Activated T-cell treated with anti-CD3 and anti-CD28 coated beads, Interleukin-2, amount 50 U/mL, for 48 hours (primary cell): Measurements from ENCODE around the gene KIAA1549.
A peak's percentile ranks its signal among the peaks of the same experiment; 100 is the strongest.

ENCODE experiments used
- DNase-seq, 2 experiments: peaks; one replicate each; pipeline ENCODE4 v3.0.0-alpha.2; 2020

Gene KIAA1549

DNA sequence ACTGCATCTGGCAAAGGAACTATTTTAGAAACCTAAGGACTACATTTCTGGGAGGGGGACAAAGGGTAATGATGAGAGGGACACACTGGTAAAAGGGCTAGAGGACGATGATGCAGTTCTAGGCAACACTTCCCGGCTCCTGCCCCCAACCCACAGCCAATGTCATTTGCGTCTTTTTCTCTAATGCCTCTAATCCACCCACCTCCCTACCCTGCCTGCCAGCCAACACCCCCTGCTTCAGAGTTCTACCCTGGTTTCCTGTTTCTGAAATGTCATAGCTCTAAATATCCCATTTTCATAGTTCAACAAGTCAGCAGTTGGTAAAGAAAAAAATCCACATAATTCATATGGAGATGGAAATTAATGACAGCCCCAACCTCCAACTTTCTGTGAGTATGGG, 79.0 kb downstream of the KIAA1549 start:
- no peak for DNase-seq

DNA sequence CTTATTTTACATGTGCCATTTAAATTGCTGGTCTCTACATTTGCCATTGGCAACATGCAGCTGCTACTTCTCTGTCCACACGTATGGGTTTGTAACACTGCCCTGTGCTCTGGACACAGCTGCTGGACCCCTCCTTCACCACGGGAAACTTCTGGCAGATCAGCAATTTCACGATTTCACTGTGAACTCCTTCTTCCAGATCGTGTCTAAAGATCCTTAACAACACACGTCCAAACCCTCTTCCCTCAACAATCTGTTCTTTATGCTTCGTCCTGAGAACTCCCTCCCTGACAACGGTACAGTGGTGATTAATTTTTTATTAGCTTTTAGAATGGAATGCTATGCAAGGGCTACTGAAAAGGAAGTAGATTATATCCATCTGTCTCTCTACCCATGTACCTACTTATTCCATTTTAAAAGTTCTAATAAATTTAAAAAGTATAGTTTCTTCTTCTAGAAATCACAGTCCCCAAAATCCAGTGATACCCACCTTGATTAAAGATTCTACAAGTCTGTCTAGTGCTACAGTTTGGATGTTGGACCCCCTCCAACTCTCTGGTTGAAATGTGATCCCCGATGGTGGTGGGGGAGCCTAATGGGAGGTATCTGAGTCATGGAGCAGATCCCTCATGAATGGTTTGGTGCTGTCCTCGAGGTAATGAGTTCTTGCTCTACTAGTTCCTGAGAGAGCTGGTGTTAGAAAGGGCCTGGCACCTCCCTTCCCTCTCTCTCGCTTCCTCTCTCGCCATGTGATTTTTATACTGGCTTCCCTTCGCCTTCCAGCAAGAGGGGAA, 81.0 kb downstream of the KIAA1549 start:
- no peak for DNase-seq

- no peak for DNase-seq
Measured at GRCh38 chr7:138898802-138899201, 82.4 kb downstream of the KIAA1549 start.

DNA sequence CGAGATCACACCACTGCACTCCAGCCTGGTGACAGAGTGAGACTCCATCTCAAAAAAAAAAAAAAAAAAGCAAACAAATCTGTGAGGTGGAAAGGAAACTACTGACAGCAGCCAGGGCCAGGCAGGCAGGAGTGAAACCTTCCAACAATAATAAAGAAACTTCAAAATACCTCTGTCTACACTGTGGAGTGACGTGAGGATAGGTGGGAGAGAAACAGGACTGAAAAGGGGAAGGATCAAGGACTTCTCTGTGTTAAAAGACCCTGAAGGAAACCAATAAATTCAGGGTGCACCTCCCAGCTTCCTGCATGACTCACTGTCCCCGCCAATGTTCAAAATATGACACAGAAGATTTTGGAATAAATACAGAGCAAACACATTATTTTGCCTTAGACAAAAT, 82.9 kb downstream of the KIAA1549 start:
- peak in 1 of 2 experiments; percentile 36 for DNase-seq

DNA sequence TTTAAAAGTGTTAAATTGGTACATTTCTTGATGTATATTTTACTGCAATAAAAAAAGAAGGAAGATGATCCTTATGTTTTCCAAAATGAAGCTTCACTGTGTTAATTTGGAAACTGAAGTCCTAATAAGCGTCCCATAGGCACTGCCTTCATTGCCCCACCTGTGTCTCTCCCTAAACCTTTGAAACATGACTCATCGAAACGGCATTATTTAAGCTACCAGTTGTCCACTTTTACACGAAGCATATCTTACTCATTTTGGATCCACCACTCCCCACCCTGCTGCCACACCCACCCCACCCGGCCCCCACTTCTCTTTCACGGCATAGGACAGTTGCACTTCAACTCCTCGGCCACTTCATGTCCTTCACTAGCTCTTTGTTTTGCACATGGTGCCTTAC, 85.5 kb downstream of the KIAA1549 start:
- DNase-seq: no peak

- DNase-seq: no peak
Measured at GRCh38 chr7:138893258-138893657, 87.9 kb downstream of the KIAA1549 start.

GRCh38 chr7:138892812-138893211, 88.4 kb downstream of the KIAA1549 start:
- DNase-seq: no peak

- DNase-seq: no peak
Measured at GRCh38 chr7:138892006-138892630, 89.1 kb downstream of the KIAA1549 start.

DNA sequence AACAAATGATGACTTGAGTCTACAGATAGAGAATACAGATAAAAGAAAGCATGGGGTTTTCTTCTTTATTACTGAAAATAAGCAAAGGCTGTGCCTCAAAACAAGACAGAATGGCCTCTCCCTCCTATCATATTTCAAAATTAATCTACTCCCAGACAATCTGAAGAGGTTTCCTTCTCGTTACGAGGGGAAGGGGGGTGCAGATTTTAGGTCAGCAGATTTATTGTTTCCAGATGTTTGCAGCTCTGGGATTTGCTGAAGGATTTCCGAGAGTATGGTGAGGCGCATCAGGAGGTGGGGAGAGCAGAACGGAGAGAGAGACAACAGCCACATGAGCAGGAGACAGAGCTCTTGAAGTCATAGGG, 89.8 kb downstream of the KIAA1549 start:
- no peak for DNase-seq

DNA sequence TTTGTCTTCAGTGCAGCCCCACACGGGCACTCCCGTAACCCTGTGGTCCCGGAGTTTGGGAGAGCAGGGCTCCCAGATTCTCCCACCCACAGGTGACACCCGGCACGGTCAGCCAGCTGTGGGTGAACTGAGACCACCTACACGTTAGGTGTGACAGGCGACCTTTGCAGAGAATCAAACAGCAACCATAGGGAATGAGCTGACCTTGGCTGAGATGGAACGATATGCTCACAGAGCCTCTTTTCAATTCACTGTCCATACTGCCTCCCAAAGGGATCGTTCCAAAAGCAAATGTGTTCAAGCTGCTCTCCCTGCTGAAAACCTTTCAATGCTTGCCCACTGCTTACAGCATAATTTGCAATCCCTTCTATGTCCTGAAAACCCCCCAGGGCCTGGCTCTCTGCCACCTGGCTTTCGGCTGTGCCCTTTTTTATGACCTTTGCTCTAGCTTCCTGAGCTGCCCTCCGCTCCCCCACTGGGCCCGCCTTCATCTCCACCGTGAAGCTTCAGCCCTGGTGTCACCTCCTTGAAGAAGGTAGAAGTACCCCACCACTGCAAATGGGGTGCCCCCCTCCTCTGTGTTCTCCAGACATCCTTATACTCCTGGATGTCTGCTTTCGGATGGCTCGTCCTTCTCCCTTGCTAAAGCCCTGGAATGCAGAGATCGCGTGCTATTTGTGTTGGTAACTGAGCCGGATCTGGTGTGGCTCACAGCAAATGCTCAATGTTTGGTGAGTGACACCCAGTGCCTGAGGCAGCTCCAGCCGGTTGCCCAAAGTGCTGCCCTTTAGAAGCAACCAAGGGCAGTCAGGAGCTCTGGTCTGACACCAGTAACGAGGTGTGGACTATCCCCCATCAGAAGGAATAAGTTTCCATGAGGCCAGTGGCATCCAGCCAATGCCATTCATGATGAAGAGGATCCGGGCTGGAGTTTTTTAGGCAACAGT, 90.4 kb downstream of the KIAA1549 start:
- DNase-seq: no peak

DNA sequence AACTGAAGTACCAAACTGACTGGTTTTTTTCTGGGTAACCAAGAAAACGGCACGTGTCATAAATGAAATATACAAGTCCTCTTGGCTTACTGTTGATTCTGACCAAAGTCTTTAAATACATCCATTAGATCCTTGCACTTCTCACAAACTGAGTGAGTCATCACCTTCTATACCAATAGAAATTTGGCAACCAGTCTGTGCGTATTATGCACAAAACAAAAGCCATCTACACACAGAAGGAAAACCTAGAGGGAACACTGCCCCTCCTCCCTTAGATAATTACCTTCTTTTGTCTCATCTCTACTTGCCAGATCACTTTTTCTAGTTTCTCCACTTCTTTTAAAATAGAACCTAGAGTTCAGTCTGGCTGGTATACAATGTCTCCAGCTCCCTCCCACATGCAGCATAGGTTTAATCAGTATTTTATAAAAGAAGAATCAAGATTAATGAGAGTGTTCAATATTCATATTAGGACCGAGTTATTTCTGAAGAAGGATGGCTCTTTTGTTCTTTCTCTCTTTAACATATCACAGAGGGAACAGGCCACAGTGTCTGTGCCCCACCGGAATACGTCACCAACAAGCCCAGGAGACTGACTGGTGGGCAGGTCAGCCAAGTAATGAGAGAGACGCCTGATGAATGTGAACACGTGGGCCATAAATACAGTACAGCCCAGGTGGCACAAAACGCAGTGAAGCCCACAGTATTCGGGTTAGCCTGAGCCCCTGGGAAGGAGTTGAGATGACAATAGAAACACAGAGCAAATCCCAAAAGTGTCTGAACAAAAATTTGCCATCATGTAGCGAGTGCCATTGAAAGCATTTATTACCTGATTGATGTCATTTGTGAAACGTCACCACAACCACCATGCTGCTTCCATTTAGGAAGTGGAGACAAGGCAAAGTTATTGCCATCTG, 91.3 kb downstream of the KIAA1549 start:
- DNase-seq: no peak

GRCh38 chr7:138887872-138888656, 93.1 kb downstream of the KIAA1549 start:
- no peak for DNase-seq

DNA sequence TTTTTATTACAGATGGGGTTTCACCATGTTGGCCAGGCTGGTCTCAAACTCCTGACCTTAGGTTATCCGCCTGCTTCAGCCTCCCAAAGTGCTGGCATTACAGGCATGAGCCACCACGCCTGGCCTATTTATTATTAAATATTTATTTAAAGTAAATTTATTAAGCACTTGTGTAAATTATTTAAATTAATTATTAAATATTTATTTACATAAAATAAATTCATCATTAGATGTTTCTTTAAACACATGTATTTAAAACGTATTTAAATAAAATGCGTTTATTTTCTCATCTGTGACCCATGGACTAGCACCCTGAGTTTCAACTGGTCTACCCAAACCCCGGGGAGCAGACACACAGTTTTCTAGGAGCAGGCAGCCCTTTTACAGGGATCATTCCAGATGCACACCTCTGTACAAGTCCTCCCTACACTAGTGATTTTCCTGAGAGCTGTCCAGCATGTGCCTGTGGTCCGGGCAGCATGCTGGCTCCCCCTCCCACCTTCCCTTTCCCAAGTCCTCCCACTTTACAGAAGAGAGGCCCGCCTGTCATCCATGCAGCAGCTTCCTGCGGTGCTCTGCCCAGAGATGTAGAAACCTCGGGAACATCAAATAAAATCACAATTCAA, 94.0 kb downstream of the KIAA1549 start:
- no peak for DNase-seq

DNA sequence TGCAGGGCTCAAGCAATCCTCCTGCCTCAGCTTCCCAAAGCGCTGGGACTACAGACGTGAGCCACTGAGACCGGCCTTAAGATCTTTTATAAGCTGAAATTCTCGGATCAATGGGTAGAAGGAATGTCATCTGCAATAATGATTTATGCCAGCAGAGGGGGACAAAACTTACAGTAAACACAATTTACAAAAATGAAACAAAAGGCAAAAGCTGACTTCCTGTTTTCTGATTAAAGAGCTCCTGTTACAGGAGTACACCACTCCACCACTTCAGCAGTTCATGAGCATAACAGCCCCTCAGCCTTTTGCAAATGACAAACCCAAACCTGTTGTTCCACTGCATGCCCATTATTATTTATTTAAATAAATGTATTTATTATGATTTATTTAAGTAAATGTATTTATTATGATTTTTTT, 94.7 kb downstream of the KIAA1549 start:
- no peak for DNase-seq

GRCh38 chr7:138885383-138886147, 95.6 kb downstream of the KIAA1549 start:
- no peak for DNase-seq

DNA sequence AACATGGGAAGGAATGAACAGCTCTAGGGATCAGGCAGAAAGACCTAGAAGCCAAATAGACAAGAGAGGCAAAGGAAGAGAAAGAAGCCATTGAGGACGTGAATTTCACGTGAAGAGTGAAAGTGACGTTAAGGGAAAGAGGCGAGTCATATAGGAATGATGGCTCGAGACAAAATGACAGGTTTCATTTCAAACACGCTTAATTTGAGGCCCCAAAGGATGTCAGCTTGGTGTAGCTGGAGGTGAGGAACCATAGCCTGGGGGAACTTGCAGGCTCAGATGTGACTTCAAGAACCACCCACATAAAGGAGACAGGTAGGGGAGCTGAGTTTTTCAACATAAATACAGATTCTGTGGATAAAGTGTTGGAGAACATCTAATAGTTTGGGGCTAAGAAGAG, 98.9 kb downstream of the KIAA1549 start:
- no peak for DNase-seq

GRCh38 chr7:138881579-138882188, 99.5 kb downstream of the KIAA1549 start:
- DNase-seq: no peak

DNA sequence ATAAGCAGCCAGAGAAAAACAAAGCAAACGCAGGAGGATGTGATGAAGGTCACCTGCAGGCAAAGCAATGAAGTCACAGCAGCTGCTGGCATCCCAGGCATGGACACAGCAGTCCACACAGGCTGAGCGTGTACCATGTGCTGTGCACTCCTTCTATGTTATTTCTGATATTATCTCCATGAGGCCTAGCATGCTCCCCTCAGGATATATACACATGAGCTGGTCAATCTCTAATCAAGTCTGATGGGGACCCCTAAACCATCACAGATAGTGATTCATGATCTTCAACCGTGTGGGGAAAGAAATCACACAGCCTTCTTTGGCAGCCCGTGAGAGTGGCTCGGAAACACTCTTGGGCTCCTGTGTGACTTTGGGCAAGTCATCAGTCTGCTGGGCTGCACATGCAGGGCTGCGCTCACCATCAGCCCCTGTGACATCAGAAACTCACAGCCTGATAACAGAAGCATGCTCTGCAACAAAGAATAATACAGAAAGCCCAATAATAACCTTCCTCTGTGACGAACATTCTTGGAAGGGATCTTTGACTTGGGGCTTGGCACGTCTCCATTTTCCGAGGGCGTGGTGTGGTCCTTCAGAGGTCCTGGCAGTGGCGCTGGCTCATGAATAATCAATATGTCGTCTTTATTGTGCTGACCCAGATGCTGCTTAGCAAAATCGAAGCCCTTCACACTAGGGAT, 100.2 kb downstream of the KIAA1549 start:
- DNase-seq: no peak

- DNase-seq: no peak
Measured at GRCh38 chr7:138879356-138879755, 101.8 kb downstream of the KIAA1549 start.
